GM18517 (cell line): ENCODE results near the gene ANXA2.
"Not testable (repeated sequence)": the region's sequence is repeated elsewhere in the genome, so short reads cannot be mapped to it uniquely, and the experiment has no call there.

Experiments
- ATAC-seq: cut with Tn5 transposase; IDR thresholded peaks from one replicate; pipeline ENCODE4 v1.9.1; 2021; ENCODE audit warnings: mild to moderate bottlenecking, moderate library complexity; ENCODE audit not compliant: unreplicated experiment

Gene ANXA2

GRCh38 chr15:60346653-60347052, 51.1 kb downstream of the ANXA2 start:
- ATAC-seq, result no peak

GRCh38 chr15:60346077-60346476, 51.7 kb downstream of the ANXA2 start:
- ATAC-seq, result no peak

DNA sequence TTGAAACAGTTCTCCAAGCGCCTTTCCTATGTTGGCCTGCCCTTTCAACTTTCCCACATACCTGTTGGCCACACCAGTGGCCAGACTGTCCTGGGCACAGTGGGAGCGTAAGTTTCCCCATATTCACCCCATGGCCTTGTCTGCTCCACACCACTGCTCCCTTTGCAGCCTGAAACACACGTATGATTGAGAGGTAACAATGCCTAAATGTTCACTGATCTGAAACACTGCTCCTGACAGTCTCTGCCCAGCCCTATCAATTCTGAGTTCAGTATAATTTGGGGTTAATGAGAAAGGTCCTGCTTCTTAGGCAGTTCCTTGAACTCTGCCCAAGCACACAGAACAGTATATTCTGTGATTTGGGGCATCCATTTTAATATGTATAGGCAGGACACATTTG, 52.2 kb downstream of the ANXA2 start:
- ATAC-seq, result no peak

GRCh38 chr15:60344987-60345386, 52.8 kb downstream of the ANXA2 start:
- no peak for ATAC-seq

DNA sequence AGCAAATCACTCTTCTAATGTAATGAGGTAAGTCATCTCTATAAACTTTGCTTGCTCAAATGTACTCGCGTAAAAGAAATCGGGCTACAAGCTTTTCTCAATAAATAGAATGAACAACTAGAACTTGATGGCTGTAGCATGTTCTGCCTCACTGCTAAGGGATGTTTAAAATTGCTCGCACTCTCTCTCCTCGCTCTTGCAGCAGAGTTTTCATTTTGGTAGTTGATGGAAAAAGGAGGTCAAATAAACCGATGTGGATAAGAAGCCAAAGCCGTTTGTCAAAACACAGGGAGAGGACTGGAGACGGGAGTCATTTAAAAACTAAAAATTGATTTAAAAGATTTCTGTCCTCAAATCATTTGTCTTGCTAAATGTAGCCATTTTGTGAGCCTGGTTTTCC, 53.3 kb downstream of the ANXA2 start:
- ATAC-seq, result no peak

DNA sequence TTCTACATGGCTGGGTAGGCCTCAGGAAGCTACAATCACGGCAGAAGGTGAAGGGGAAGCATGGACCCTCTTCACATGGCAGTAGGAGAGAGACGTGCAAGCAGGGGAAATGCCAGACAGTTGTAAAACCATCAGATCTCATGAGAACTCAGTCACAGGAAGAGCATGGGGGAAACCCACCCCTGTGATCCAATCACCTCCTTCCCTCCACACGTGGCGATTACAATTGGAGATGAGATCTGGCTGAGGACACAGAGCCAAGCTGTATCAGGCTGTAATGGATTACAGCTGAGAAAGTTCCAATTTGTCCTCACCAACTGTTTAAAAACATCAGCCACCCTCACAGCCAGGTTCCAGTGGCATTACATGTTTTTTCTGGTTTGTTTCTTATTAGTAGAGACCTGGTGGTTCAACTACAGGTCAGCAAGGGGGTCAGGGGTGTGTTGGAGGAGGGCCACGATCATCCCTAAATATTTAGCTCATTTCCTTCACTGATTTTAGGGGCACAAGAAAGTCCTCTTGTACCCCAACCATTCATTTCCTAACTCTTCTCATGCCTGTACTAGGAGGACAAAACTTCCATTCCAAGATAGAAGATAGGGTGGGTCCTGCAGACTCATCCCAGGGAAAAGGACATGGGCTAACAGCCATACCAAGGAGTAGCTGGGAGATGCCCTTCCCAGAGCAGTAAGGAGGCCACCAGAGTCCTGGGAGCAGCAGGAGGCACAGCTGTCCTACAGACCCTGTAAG, 54.4 kb downstream of the ANXA2 start:
- ATAC-seq, result no peak

DNA sequence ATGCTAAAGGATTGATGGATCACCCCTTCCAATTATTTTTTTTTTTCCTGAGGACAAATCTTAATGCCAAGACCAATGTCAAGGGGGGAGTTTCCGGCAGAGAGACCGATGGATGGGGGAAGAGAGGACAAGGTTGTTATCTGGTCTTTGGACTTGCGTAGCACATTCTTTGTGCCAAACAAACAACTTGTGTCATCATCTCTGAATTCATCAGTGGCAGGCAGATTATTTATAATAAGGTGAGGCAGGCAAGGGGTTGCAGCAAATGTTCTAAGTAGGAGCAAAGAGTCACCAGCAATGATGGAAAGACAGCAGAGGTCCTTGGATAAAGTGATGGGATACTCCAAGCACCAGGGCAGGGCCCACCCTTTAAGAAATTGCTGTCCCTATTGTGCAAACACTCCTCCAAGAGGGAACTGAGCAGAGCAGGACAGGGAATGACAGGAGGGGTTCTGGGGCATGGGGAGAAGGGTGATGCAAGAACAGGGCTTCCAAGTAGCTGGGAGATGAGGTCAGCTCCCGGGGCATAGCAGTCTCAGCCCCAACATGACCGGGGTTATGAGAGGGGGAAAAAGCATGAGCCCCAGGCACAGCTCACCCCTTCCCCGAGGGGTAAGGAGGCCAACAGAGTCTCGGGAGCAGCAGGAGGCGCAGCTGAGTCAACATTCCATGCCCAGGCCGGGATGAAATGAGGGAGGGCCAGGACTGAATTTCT, 57.4 kb downstream of the ANXA2 start:
- no peak for ATAC-seq

- ATAC-seq, result no peak
These were observed 58.5 kb downstream of the ANXA2 start for GRCh38 chr15:60339236-60339635.

DNA sequence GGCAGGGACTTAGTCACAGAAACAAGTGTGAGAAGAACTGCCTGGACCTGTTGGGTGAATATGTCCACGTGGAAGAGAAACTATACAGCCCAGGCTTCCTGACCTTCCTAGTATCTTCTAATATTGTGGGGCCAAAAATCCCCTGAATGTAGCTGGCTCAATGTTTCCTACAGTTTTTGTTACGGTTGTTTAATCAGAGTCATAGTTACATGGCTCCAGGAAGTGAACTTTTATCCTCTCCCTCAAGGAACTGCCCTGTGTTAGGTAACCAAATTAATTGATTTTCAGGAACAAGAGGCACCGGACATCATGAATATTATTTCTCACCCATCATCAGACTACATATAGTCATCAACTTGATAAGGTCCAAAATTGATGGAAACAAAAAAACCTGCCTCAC, 59.0 kb downstream of the ANXA2 start:
- ATAC-seq, result no peak

GRCh38 chr15:60337076-60337475, 60.7 kb downstream of the ANXA2 start:
- no peak for ATAC-seq

DNA sequence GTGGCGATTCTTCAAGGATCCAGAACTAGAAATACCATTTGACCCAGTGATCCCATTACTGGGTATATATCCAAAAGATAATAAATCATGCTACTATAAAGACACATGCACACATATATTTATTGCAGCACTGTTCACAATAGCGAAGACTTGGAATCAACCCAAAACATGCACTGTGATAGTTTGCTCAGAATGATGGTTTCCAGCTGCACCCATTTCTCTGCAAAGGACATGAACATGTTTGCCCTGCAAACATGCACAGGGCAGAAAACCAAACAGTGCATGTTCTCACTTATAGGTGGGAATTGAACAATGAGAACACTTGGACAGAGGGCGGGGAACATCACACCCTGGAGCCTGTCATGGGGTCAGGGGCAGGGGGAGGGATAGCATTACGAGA, 62.5 kb downstream of the ANXA2 start:
- not testable (repeated sequence) for ATAC-seq

DNA sequence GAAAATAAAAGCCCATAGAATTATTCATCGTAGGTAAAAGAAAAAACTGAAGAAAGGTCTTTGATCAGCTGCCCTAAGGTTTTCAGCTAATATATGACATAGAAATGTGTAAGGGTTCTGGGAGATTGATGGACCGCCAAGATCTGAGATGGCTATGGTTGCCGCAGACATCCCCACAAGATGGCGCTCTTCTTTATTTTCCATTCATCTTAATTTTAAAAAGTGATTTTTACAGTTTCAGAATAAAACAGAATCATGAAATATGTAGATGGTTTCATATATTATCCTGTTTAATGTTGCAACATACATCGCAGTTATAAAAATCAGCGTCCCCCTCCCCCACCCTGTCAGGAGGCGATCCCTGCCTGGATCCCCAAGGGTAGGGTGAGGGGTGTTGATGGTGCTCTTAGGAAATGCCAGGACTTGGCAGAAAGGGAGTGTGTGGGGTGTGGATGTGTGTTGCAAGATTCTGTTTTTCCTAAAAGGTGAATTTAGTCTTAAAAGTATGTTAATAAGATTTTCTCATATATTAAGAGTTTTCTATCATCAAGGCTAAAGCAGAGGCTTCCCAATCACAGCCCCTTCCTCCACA, 68.8 kb downstream of the ANXA2 start:
- ATAC-seq, result no peak

DNA sequence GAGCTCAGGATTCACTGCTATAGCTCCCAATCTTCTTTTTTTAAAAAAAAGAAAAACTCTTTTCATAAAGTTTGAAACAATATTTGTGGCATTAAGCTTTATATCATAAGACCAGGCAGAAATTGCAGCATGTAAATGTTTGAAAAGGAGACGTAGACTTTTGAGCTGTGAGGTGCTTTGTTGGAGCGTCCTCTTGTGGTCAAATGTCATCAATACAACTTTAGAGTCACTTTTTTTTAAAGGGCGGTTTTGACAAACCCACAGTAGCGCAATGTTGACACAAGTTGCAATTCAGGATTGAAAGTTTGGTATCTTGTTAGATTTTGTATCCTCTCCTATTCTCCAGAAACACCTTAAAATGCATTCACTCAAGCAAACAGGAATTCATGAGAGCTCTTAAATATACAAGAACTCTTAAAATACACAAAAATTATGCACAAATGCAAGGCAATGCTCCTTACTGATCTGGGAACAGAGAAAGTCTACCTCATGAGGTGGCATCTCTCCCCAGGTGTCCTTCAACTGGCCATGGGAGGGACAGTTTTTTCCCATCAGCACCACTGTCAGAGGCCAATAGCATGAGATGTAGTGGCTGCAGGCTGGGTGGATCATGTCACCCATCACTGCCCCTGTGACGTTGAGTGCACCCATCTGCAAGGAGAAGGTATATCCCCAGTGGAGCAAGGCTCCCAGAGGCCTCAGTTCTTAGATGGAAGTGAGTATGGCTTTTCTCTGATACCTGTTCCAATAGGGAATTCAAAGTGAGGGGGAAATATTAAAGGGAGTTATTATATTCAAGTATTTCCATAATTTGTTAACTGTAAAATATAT, 70.7 kb downstream of the ANXA2 start:
- ATAC-seq, result no peak

GRCh38 chr15:60326343-60326742, 71.4 kb downstream of the ANXA2 start:
- no peak for ATAC-seq

DNA sequence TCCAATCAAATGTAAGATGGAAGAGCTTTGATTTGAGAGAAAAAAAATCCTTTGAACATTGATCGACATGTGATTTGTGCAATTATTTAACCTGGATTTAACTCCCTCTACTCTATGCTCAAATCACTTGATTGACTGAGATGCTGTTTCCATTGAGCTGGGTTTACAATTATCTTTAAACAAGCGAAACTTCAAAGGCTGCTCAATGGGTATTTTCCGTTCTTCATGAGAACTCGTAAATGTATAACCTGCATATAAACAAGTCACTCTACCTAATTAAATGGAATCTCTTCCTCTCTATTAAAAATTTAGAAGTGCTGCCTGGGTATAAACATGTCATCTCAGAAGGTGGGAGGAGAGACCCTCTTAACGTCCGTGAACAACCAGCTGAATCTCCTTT, 71.9 kb downstream of the ANXA2 start:
- no peak for ATAC-seq

- no peak for ATAC-seq
These were observed 72.9 kb downstream of the ANXA2 start for GRCh38 chr15:60324706-60325438.

GRCh38 chr15:60323322-60323721, 74.5 kb downstream of the ANXA2 start:
- ATAC-seq, result no peak

DNA sequence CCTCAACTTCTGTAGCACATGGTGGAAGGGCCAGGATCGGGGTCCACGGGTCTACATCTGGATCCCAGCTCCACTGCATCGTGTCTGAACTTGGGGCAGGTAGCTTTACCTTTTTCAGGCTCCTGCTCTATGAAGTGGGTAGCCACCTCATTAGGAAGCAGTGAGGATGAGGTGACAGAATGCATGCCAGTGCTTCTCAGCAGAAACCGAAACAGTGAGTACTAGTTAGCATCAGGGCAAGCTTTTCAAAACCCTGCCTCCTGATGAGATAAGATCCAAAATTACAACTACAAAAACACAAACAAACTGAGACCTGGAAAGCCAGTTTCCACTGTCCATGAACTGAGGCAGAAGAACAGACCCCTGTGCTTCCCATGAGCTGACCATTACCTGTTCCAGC, 77.4 kb downstream of the ANXA2 start:
- ATAC-seq, result no peak

DNA sequence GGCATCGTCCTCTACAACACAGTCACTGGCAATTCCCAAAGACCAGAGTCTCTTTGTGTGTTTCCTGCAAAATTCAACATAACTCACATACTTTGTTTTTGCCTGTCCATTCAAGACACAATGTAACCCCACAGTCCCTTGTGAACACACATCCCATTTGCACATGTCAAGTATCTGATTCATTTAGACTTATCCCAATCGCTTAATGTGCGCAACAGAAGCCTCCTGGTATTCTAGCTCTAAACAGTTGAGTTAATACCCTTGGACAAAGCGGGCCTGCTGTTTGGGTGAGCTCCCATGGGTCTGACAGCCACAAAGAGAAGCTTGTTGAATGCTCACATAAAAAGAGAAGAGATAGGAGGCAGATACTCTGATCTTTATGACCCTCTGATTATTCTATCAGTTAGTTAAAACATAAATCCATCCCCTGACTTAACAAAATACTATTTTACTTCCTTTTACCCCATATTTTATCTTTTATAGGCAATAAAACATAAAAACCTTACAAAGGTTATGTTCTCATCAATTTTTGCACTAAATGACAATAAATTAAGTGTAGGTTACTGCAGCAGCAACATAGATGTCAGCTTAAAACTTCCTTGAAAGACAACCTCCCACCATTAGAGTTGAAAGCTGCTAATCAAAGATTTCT, 79.4 kb downstream of the ANXA2 start:
- no peak for ATAC-seq

DNA sequence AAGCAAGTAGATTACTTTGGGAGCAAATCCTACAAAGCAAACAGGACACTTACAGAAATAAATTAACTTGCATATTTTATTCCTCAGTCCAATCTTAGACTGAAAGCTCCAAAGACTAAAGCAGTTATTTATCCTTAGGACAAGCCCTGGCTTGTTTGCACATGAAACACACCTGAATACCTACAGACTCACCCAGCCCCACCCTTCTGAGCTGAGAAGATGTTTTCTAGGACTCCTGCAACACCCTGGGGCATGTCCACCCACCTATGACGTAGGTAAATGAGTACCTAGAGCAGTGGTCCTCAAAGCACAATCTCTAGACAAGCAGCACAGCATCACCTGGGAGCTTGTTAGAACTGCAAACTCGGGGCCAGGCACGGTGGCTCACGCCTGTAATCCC, 80.8 kb downstream of the ANXA2 start:
- no peak for ATAC-seq
